Subcutaneous adipose tissue (tissue), 4 donors: ENCODE results near the gene EFNA4. TPM values are rescaled to one million over a fixed set of nuclear protein-coding genes. Genes with fewer than 3 reads are reported as not detected.

Experiments
- total RNA-seq, 4 donors: library from RNA; depleted of rRNA; stranded (reverse); fragments of >200 nt; gene quantifications; one replicate each; pipeline ENCODE4 v1.1.0, GENCODE V29; 2016
- TF ChIP-seq, protein P1 (sequence below): fragments of 450-650 bp; IDR thresholded peaks from one replicate; pipeline ENCODE4 v1.5.1; 2016; ENCODE audit warnings: low read depth, mild to moderate bottlenecking, control low read depth, antibody characterized with exemption, moderate library complexity

Gene EFNA4
- total RNA-seq, 4 donors from 2014 or later = 2.8 to 5.3 (median 3.7) TPM

DNA sequence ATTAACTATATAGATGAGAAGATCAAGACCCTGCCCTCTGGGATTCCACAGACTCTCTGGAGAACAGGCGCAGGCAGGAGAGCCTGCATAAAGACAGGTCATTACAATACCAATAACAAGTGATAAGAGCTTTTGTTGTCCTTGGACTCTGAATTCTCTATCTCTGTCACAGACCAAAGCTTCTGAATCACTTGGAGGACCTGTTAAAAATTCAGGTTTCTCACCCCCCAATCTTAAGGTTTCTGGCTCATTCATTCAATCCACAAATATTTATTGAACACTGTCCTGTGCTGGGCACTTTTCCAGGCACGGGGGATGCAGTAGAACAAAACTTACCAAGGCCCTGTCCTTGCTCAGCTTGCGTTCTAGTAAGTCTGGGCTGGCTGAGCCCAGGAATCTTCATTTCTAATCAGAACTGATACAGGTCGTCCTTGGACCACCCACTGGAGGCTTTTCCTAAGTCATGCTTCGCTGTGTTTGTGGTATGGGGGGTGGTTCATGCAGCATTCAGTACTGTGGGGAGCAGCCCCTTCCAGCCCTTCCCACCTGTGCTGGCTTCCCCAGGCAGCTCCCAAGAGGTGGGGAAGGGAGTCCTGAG, 1.4 kb downstream of the EFNA4 start:
- TF ChIP-seq, protein P1, sequence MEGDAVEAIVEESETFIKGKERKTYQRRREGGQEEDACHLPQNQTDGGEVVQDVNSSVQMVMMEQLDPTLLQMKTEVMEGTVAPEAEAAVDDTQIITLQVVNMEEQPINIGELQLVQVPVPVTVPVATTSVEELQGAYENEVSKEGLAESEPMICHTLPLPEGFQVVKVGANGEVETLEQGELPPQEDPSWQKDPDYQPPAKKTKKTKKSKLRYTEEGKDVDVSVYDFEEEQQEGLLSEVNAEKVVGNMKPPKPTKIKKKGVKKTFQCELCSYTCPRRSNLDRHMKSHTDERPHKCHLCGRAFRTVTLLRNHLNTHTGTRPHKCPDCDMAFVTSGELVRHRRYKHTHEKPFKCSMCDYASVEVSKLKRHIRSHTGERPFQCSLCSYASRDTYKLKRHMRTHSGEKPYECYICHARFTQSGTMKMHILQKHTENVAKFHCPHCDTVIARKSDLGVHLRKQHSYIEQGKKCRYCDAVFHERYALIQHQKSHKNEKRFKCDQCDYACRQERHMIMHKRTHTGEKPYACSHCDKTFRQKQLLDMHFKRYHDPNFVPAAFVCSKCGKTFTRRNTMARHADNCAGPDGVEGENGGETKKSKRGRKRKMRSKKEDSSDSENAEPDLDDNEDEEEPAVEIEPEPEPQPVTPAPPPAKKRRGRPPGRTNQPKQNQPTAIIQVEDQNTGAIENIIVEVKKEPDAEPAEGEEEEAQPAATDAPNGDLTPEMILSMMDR = no peak

DNA sequence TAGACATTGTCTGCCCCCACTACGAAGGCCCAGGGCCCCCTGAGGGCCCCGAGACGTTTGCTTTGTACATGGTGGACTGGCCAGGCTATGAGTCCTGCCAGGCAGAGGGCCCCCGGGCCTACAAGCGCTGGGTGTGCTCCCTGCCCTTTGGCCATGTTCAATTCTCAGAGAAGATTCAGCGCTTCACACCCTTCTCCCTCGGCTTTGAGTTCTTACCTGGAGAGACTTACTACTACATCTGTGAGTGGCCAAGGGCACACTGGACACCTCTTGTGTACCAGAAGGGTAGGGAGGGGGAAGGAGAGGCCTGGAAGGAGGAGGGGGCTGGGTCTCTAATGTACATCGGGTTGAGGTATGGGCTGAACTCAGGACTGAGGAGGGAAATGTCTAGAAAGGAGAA, 3.2 kb downstream of the EFNA4 start:
- TF ChIP-seq, protein P1 = no peak

GRCh38 chr1:155068599-155068998, 5.1 kb downstream of the EFNA4 start:
- TF ChIP-seq, protein P1 = no peak

GRCh38 chr1:155069551-155070157, 6.1 kb downstream of the EFNA4 start:
- TF ChIP-seq, protein P1 = no peak

DNA sequence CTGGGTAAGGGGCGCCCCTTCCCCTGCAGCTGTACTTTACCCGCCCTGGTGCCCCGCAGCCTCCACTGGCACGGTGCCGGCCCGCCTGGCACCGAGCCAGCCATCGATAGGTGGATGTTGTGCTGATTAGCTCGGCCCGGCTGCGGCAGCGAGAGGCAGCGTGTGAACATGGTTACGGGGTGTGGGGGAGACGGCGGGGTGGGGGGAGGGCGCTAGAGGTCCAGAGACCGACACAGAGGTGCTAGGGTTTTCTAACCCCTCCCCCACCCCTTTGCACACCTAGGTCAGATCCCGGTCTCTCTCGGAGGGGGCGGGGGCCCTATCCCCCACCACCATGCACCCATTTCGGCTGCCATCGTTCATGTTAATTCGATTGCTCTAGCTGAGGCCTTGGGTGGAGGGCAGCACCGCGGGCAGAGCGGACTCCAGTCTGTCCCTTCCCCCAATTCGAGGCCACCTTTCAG, 6.7 kb downstream of the EFNA4 start:
- TF ChIP-seq, protein P1 = no peak

GRCh38 chr1:155070721-155071569, 7.4 kb downstream of the EFNA4 start:
- TF ChIP-seq, protein P1 = no peak

GRCh38 chr1:155071701-155072100, 8.2 kb downstream of the EFNA4 start:
- TF ChIP-seq, protein P1 = no peak
